K562 (cell line): ENCODE measurements around the gene TTLL10. TPM values are rescaled to one million over a fixed set of nuclear protein-coding genes. Genes with fewer than 3 reads are reported as not detected.

Experiments used
- ATAC-seq: fragments of 200-7000 bp; cut with Tn5 transposase; 3 replicates; pipeline ENCODE4 v1.9.1; 2020; ENCODE audit warnings: moderate library complexity
- BruUV-seq: library from RNA; stranded (reverse); fragments of 400-500 nt; replicated peaks from 2 replicates; lab custom pipeline; 2021; lab: Mats Ljungman, UMichigan
- CTCF ChIA-PET: fragments of 300-600 bp; formaldehyde crosslinking; extraction: SDS; loops from one replicate; lab custom pipeline; 2021; ENCODE audit warnings: low intra/inter-chr PET ratio; lab: Yijun Ruan, JAX
- POLR2A ChIA-PET: fragments of 300-600, 350-650 bp; sonication (Branson Sonifier 250); formaldehyde crosslinking; extraction: SDS; loops from one replicate; lab custom pipeline; 2021; ENCODE audit warnings: antibody characterized with exemption, inconsistent platforms; lab: Yijun Ruan, JAX
- DNase-seq, 4 experiments: peaks; one replicate each; pipeline versions ENCODE4 v3.0.0 to v3.0.0-alpha.2; 2011 to 2018; ENCODE audit warnings: low spot score in 3 of 4, mixed read lengths in 3 of 4; ENCODE audit errors: extremely low read depth in 1 of 4
- FAIRE-seq: peaks from 2 replicates; lab custom pipeline; 2011; peaks lifted over from hg19 to GRCh38; lab: Jason Lieb, UNC
- H2AFZ ChIP-seq: 2 replicates; pipeline ENCODE4 v1.6.0; 2011; ENCODE audit warnings: low read depth, low read length, control low read depth, inconsistent platforms
- H3K27ac ChIP-seq: fragments of 200-600 bp; 3 replicates; pipeline ENCODE4 v1.8.0; 2011; ENCODE audit warnings: low read depth, mild to moderate bottlenecking, control low read depth, inconsistent platforms, low read length, moderate library complexity, mixed read lengths; ENCODE audit errors: extremely low read depth
- H3K27me3 ChIP-seq, 2 experiments: fragments of 300-600 bp in 1 of 2; 2 replicates in 1 of 2; 3 replicates in 1 of 2; pipeline versions ENCODE4 v1.6.0 to v1.8.0; 2011; ENCODE audit warnings: inconsistent platforms in 2 of 2, low read length in 2 of 2, mild to moderate bottlenecking in 1 of 2, mixed read lengths in 1 of 2, moderate library complexity in 1 of 2; ENCODE audit not compliant: control insufficient read depth in 2 of 2, insufficient read depth in 2 of 2
- H3K36me3 ChIP-seq: fragments of 300-600 bp; 3 replicates; pipeline ENCODE4 v1.8.0; 2011; ENCODE audit warnings: mild to moderate bottlenecking, low read length, inconsistent platforms; ENCODE audit not compliant: control insufficient read depth, insufficient read depth
- H3K4me1 ChIP-seq, 2 experiments: fragments of 200-600 bp in 1 of 2; replicated peaks in 1 of 2; 2 replicates in 1 of 2; 3 replicates in 1 of 2; pipeline versions ENCODE4 v1.5.1 to v1.8.0; 2011; ENCODE audit warnings: inconsistent platforms in 2 of 2, low read length in 2 of 2, mild to moderate bottlenecking in 1 of 2, mixed read lengths in 1 of 2, moderate library complexity in 1 of 2; ENCODE audit not compliant: control insufficient read depth in 2 of 2, insufficient read depth in 2 of 2
- H3K4me2 ChIP-seq: 2 replicates; pipeline ENCODE4 v1.6.1; 2011; ENCODE audit warnings: low read length, control low read depth, inconsistent platforms, mixed read lengths; ENCODE audit not compliant: insufficient read depth
- H3K4me3 ChIP-seq: fragments of 200-600 bp; sonication (generic), shearing (Covaris generic); 2 replicates; pipeline ENCODE4 v1.5.1; 2016; ENCODE audit warnings: control low read depth, inconsistent platforms
- H3K79me2 ChIP-seq: fragments of 200-600 bp; 3 replicates; pipeline ENCODE4 v1.8.0; 2011; ENCODE audit warnings: low read length, inconsistent platforms; ENCODE audit not compliant: control insufficient read depth, insufficient read depth
- H3K9ac ChIP-seq, 2 experiments: 2 replicates each; pipeline versions ENCODE4 v1.6.0 to v1.6.1; 2011; ENCODE audit warnings: low read depth in 2 of 2, low read length in 2 of 2, control low read depth in 1 of 2, inconsistent platforms in 1 of 2, mild to moderate bottlenecking in 1 of 2, mixed read lengths in 1 of 2; ENCODE audit not compliant: insufficient read depth in 1 of 2
- H3K9me1 ChIP-seq: one replicate; pipeline ENCODE4 v1.6.0; 2011; ENCODE audit warnings: inconsistent platforms, mild to moderate bottlenecking, low read length, moderate library complexity; ENCODE audit not compliant: control insufficient read depth, insufficient read depth
- H3K9me3 ChIP-seq: replicated peaks from 2 replicates; pipeline ENCODE4 v1.5.1; 2011; ENCODE audit warnings: low read depth, low read length, inconsistent platforms; ENCODE audit not compliant: control insufficient read depth, insufficient read depth
- H4K20me1 ChIP-seq: replicated peaks from 2 replicates; pipeline ENCODE4 v1.6.1; 2011; ENCODE audit warnings: low read length, inconsistent platforms, mixed read lengths; ENCODE audit not compliant: control insufficient read depth, insufficient read depth
- BRCA1 ChIP-seq, 2 experiments: fragments of 450-650 bp in 1 of 2; sonication (generic) in 1 of 2; formaldehyde crosslinking in 1 of 2; IDR thresholded peaks; 2 replicates each; pipeline versions ENCODE4 v1.5.0 to v1.6.1; 2017 to 2020; ENCODE audit warnings: mild to moderate bottlenecking in 1 of 2, missing genetic modification reagents in 1 of 2
- EHMT2 ChIP-seq: fragments of 450-650 bp; IDR thresholded peaks from 2 replicates; pipeline ENCODE4 v1.6.1; 2018; ENCODE audit warnings: antibody characterized with exemption
- ELF2 ChIP-seq: fragments of 250-450 bp; sonication (Bioruptor Pico); IDR thresholded peaks from 2 replicates; pipeline ENCODE4 v1.5.0; 2021; ENCODE audit warnings: mild to moderate bottlenecking
- RAD51 ChIP-seq: fragments of 450-650 bp; IDR thresholded peaks from 2 replicates; pipeline ENCODE4 v1.7.1; 2016; ENCODE audit warnings: low read depth, mild to moderate bottlenecking, borderline replicate concordance
- ZFPM2 ChIP-seq: fragments of 250-450 bp; sonication (Bioruptor Pico); IDR thresholded peaks from 2 replicates; pipeline ENCODE4 v1.5.1; 2022; ENCODE audit warnings: mild to moderate bottlenecking
- ZNF263 ChIP-seq: sonication (generic); formaldehyde crosslinking; IDR thresholded peaks from 2 replicates; pipeline ENCODE4 v1.8.0; 2022; ENCODE audit warnings: mild to moderate bottlenecking, missing genetic modification reagents, borderline replicate concordance
- ZNF347 ChIP-seq: fragments of 450-650 bp; formaldehyde crosslinking; IDR thresholded peaks from 2 replicates; pipeline ENCODE4 v1.4.0; 2020; ENCODE audit warnings: low read depth, mild to moderate bottlenecking, moderate library complexity
- ZNF740 ChIP-seq, 3 experiments: fragments of 200-800 bp in 1 of 3; sonication (Bioruptor generic) in 1 of 3; sonication (generic) in 1 of 3; formaldehyde crosslinking in 1 of 3; IDR thresholded peaks; 2 replicates each; pipeline versions ENCODE4 v1.6.1 to v1.8.0; 2016 to 2022; ENCODE audit warnings: mild to moderate bottlenecking in 2 of 3, missing compliant biosample characterization in 2 of 3, missing genetic modification characterization in 2 of 3, missing genetic modification reagents in 1 of 3
- ZNF785 ChIP-seq: fragments of 250-450 bp; sonication (Bioruptor Pico); IDR thresholded peaks from 2 replicates; pipeline ENCODE4 v1.4.0; 2020; ENCODE audit warnings: mild to moderate bottlenecking
- WGBS: fragments of 100-300 bp; shearing (Covaris generic); methylation state at CpG from one replicate; pipeline ENCODE4 v1.1.6; 2016; ENCODE audit warnings: low coverage, mixed read lengths; ENCODE audit not compliant: insufficient coverage; ENCODE audit errors: missing lambda C conversion rate; 5-methylcytosine and 5-hydroxymethylcytosine counted together
- in situ Hi-C: fragments of 300-500 bp; cut with MboI; formaldehyde crosslinking; loops from 4 replicates; pipeline ENCODE4 v1.15.0; 2018; ENCODE audit warnings: inconsistent platforms, mixed read lengths
- intact Hi-C: fragments of 100-400 bp; cut with micrococcal nuclease; formaldehyde crosslinking; loops from 2 replicates; pipeline ENCODE4 v1.14.2; 2022
- polyA plus RNA-seq, 8 experiments: library from polyadenylated mRNA; depleted of rRNA in 4 of 8; stranded (reverse) in 5 of 8; unstranded in 3 of 8; fragments of >200 nt; fragmentation: Nextera tagmentation in 2 of 8; fragmentation: Illumina TruSeq in 1 of 8; extraction: Ambion mirVana in 2 of 8; extraction: Trizol in 1 of 8; gene quantifications; 2 replicates each; pipeline versions ENCODE4 v1.2.1 to v1.2.3, GENCODE V29; 2011 to 2014; ENCODE audit warnings: inconsistent platforms in 1 of 8, missing spikeins in 1 of 8
- total RNA-seq, 7 experiments: library from RNA; depleted of rRNA in 6 of 7; stranded (reverse); fragments of >200 nt in 6 of 7; fragmentation: Illumina TruSeq in 2 of 7; extraction: Trizol in 2 of 7; gene quantifications; 2 replicates each; pipeline versions ENCODE4 v1.2.1 to v1.2.3, GENCODE V29; 2011 to 2021; ENCODE audit warnings: low replicate concordance in 1 of 7
- TF ChIP-seq, protein P1 (sequence below): fragments of 450-650 bp; conservative IDR thresholded peaks from 2 replicates; pipeline ENCODE4 v1.6.1; 2016; ENCODE audit warnings: missing genetic modification characterization, low read depth, mild to moderate bottlenecking, missing compliant biosample characterization, moderate library complexity
- TF ChIP-seq, protein P2 (sequence below): sonication (generic); formaldehyde crosslinking; IDR thresholded peaks from 2 replicates; pipeline ENCODE4 v1.8.0; 2022; ENCODE audit warnings: missing genetic modification reagents, mild to moderate bottlenecking, borderline replicate concordance

Gene TTLL10
- total and polyA plus RNA-seq, 9 of the 15 experiments (the other 6 are each of a cell fraction or from before 2014, with no cell fraction given), result not detected

DNA sequence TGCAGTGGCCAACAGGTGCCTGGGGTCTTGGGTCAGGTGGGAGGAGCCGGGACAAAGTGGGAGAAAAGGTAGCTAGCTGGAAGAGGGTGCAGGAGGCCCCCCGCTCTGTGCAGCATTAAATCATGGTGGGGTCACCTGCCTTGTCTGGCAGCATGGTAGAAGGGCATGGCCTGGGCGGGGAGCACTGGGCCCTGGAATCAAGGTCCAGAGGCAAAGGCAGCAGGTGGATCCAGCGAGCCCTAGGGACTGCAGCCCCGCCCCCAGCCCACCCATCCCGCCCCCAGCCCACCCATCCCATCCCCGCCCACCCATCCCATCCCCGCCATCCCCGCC, 16.7 kb upstream of the TTLL10 start:
- FAIRE-seq, result no peak
- POLR2A ChIA-PET, result interaction anchor here (0.7 to 1.3 kb wide), 2 partner anchors 9 to 317 kb away, joined by 3 to 7 read pairs; no protein-coding TSS in a partner anchor
- WGBS, result 39% methylated on average over 3 of the region's 9 CpGs

DNA sequence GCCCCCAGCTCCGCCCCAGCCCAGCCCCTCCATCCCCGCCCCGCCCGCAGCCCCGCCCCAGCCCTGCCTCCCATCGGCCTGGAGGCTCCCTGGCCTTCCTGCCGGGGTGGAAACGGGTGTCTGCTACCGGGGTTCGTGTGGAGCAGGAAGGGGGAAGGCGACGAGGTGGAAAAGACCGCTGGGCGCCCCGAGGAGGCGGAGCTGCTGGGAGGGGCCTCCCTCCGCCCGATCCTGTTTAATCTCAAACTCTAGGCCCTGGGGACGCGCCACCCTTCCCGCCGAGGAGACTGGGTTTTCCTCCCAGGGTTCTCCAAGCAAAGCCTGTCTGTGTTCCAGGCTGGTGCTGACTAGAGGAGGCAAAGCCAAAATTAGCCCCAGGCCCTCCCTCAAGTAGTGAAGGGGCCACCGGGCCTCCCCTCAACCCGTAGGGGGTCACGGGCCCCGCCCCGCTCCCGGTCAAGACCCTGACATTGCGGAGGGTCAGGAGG, 16.2 kb upstream of the TTLL10 start:
- WGBS, result 1% methylated on average over 21 of the region's 29 CpGs
- FAIRE-seq (peak; percentile 90), ATAC-seq (peak; percentile 94), DNase-seq (peak; percentile 94 to 98 (median 98))
- Histone ChIP-seq H2AFZ (peak overlapping the region; percentile 91), H3K79me2 (no peaks in the 10 kb centered on the region), H3K36me3 (no peaks in the 10 kb centered on the region), H4K20me1 (no peaks in the 10 kb centered on the region), H3K4me3 (peak overlapping the region; percentile 60), H3K9me3 (no peaks in the 10 kb centered on the region), H3K27ac (peak overlapping the region; percentile 93), H3K27me3 (peaks cover 5 to 10% of the 10 kb centered on the region in 2 experiments; a peak in 3 of 5 replicates), H3K9me1 (no peaks in the 10 kb centered on the region), H3K4me2 (peak overlapping the region; percentile 85), H3K9ac (peak overlapping the region; percentile 94), H3K4me1 (peaks cover 25 to 59% of the 10 kb centered on the region in 2 experiments)
- ChIA-PET POLR2A (interaction anchor here (0.7 to 1.3 kb wide), 3 partner anchors 9 to 316 kb away, joined by 3 to 7 read pairs (median 7); no protein-coding TSS in a partner anchor), CTCF (no interaction called here)
- intact Hi-C loops, result no loop called here
- TSS peak; percentile 99 for BruUV-seq
- in situ Hi-C loops, result no loop called here
- TF ChIP-seq BRCA1 (IDR thresholded peaks at IDR 0.05) (no peak), BRCA1 (CRISPR knock-in tag; IDR thresholded peaks at IDR 0.05) (no peak), RAD51 (no peak), EHMT2 (no peak), ZNF785 (CRISPR knock-in tag) (no peak), ZNF347 (CRISPR knock-in tag) (no peak), ZNF740 (CRISPR knock-in tag; IDR thresholded peaks at IDR 0.05) (peak; percentile 60; the same call in 1 of the 2 replicates), ZNF740 (tag; IDR thresholded peaks at IDR 0.05) (peak in 1 of 2 experiments; percentile 62; a peak in 1 of 4 replicates), ELF2 (CRISPR knock-in tag) (no peak)
- TF ChIP-seq, protein P1, sequence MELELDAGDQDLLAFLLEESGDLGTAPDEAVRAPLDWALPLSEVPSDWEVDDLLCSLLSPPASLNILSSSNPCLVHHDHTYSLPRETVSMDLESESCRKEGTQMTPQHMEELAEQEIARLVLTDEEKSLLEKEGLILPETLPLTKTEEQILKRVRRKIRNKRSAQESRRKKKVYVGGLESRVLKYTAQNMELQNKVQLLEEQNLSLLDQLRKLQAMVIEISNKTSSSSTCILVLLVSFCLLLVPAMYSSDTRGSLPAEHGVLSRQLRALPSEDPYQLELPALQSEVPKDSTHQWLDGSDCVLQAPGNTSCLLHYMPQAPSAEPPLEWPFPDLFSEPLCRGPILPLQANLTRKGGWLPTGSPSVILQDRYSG (tag), result no peak
- TF ChIP-seq, protein P2, sequence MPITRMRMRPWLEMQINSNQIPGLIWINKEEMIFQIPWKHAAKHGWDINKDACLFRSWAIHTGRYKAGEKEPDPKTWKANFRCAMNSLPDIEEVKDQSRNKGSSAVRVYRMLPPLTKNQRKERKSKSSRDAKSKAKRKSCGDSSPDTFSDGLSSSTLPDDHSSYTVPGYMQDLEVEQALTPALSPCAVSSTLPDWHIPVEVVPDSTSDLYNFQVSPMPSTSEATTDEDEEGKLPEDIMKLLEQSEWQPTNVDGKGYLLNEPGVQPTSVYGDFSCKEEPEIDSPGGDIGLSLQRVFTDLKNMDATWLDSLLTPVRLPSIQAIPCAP, result no peak

More for the DNA sequence above, 16.7 kb upstream of the TTLL10 start:
- no TSS peak for BruUV-seq
- Histone ChIP-seq H3K79me2 (no peaks in the 10 kb centered on the region), H2AFZ (no peak overlapping the region), H3K27ac (no peak overlapping the region), H3K4me2 (0 out of 2 replicates have a peak overlapping the region, but pooled peaks have one; percentile 12), H3K9me1 (no peaks in the 10 kb centered on the region), H3K4me1 (peaks cover 25 to 55% of the 10 kb centered on the region in 2 experiments), H3K9me3 (no peaks in the 10 kb centered on the region), H3K36me3 (no peaks in the 10 kb centered on the region), H3K9ac (peak overlapping the region in 1 of 2 experiments; percentile 89; a peak in 2 of 4 replicates), H3K27me3 (peaks cover under 1 to 5% of the 10 kb centered on the region in 2 experiments; a peak in 3 of 5 replicates), H3K4me3 (no peak overlapping the region), H4K20me1 (no peaks in the 10 kb centered on the region)
- no peak for TF ChIP-seq ZFPM2 (CRISPR knock-in tag)
- peak; percentile 9; the same call in 1 of the 2 replicates for TF ChIP-seq ZNF263 (CRISPR knock-in tag)
- DNase-seq, result no peak
- peak; percentile 6; the same call in 1 of the 3 replicates for ATAC-seq
- CTCF ChIA-PET, result no interaction called here
- in situ Hi-C loops, result no loop called here
- intact Hi-C loops, result no loop called here
